Fibroblast of lung (primary cell): ENCODE data around the gene DPP6.

ENCODE experiments used
- CTCF ChIP-seq, 2 donors: IDR thresholded peaks in 1 of 2; conservative IDR thresholded peaks in 1 of 2; 1 replicate in 1 of 2; 2 replicates in 1 of 2; pipeline ENCODE4 v1.5.1; 2011 to 2012; ENCODE audit warnings: low read length in 2 of 2, control low read depth in 1 of 2, inconsistent platforms in 1 of 2, low read depth in 1 of 2, mild to moderate bottlenecking in 1 of 2
- EZH2 ChIP-seq: IDR thresholded peaks from 2 replicates; pipeline ENCODE4 v1.5.1; 2012; ENCODE audit warnings: low read length, control low read depth, mild to moderate bottlenecking; ENCODE audit errors: missing control alignments

GRCh38 chr7:154304231-154304630 is 252.0 kb downstream of the DPP6 start:
- TF ChIP-seq CTCF (conservative IDR thresholded peaks at IDR 0.05 in 1 of 2, IDR thresholded peaks at IDR 0.05 in 1 of 2; ENCODE audit: low read depth in 1 of 2, low read length in 2 of 2) (no peak), EZH2 (no peak)
